SU-DHL-6 (cell line): ENCODE data around the gene SGPL1.

Source experiments
- H2AFZ ChIP-seq: fragments of 200-600 bp; sonication (generic); 2 replicates; pipeline ENCODE4 v1.6.1; 2014; ENCODE audit warnings: low read depth, mild to moderate bottlenecking, moderate library complexity, mixed read lengths, antibody characterized with exemption, low read length; ENCODE audit not compliant: severe bottlenecking
- H3F3A ChIP-seq: fragments of 200-600 bp; shearing (Covaris generic); 2 replicates; pipeline ENCODE4 v1.6.0; 2016; ENCODE audit warnings: antibody characterized with exemption, mild to moderate bottlenecking; ENCODE audit not compliant: insufficient read depth
- H3K27ac ChIP-seq: fragments of 200-600 bp; sonication (generic); 2 replicates; pipeline ENCODE4 v1.5.1; 2016; ENCODE audit warnings: low read depth, mild to moderate bottlenecking, low read length, moderate library complexity, mixed read lengths
- H3K27me3 ChIP-seq: fragments of 200-600 bp; sonication (generic), shearing (Covaris generic); 2 replicates; pipeline ENCODE4 v1.6.0; 2014; ENCODE audit warnings: mild to moderate bottlenecking, low read length
- H3K36me3 ChIP-seq: fragments of 200-600 bp; sonication (generic); 2 replicates; pipeline ENCODE4 v1.6.1; 2014; ENCODE audit warnings: mild to moderate bottlenecking, low read length, mixed read lengths
- H3K4me2 ChIP-seq: fragments of 300-600, 200-600 bp; shearing (Covaris generic), sonication (generic); 2 replicates; pipeline ENCODE4 v1.6.0; 2014; ENCODE audit warnings: low read length, low read depth, mild to moderate bottlenecking; ENCODE audit not compliant: poor library complexity, severe bottlenecking
- H3K4me3 ChIP-seq: fragments of 200-600 bp; sonication (generic); 2 replicates; pipeline ENCODE4 v1.5.1; 2014; ENCODE audit warnings: antibody characterized with exemption, low read length, mild to moderate bottlenecking, mixed read lengths; ENCODE audit not compliant: insufficient read depth, poor library complexity, severe bottlenecking
- H3K79me2 ChIP-seq: fragments of 200-600 bp; sonication (generic); 2 replicates; pipeline ENCODE4 v1.6.1; 2014; ENCODE audit warnings: mild to moderate bottlenecking, low read length, moderate library complexity; ENCODE audit not compliant: insufficient read depth
- H3K9ac ChIP-seq: fragments of 200-600 bp; sonication (generic); 2 replicates; pipeline ENCODE4 v1.7.0; 2014; ENCODE audit warnings: mild to moderate bottlenecking, low read length
- H3K9me2 ChIP-seq: fragments of 200-600 bp; sonication (generic); replicated peaks from 2 replicates; pipeline ENCODE4 v1.6.1; 2014; ENCODE audit warnings: low read length; ENCODE audit not compliant: insufficient read depth
- H3K9me3 ChIP-seq: fragments of 200-600 bp; sonication (generic); 2 replicates; pipeline ENCODE4 v1.6.1; 2014; ENCODE audit warnings: low read length, mixed read lengths; ENCODE audit not compliant: insufficient read depth
- H4K20me1 ChIP-seq: fragments of 200-600 bp; sonication (generic); 2 replicates; pipeline ENCODE4 v1.6.1; 2014; ENCODE audit warnings: low read depth, mild to moderate bottlenecking, antibody characterized with exemption, low read length, moderate library complexity, mixed read lengths
- EZH2phosphoT487 ChIP-seq: fragments of 200-600 bp; sonication (generic), shearing (Covaris generic); conservative IDR thresholded peaks from 2 replicates; pipeline ENCODE4 v1.6.1; 2018; ENCODE audit warnings: mild to moderate bottlenecking, antibody characterized with exemption, low read length, moderate library complexity, mixed read lengths
- TF ChIP-seq, protein P1 (sequence below): fragments of 200-600 bp; sonication (generic); IDR thresholded peaks from one replicate; pipeline ENCODE4 v1.5.1; 2017; ENCODE audit warnings: antibody characterized with exemption, mild to moderate bottlenecking, low read length, moderate library complexity; ENCODE audit not compliant: insufficient read depth, poor library complexity, severe bottlenecking

SGPL1 gene

DNA sequence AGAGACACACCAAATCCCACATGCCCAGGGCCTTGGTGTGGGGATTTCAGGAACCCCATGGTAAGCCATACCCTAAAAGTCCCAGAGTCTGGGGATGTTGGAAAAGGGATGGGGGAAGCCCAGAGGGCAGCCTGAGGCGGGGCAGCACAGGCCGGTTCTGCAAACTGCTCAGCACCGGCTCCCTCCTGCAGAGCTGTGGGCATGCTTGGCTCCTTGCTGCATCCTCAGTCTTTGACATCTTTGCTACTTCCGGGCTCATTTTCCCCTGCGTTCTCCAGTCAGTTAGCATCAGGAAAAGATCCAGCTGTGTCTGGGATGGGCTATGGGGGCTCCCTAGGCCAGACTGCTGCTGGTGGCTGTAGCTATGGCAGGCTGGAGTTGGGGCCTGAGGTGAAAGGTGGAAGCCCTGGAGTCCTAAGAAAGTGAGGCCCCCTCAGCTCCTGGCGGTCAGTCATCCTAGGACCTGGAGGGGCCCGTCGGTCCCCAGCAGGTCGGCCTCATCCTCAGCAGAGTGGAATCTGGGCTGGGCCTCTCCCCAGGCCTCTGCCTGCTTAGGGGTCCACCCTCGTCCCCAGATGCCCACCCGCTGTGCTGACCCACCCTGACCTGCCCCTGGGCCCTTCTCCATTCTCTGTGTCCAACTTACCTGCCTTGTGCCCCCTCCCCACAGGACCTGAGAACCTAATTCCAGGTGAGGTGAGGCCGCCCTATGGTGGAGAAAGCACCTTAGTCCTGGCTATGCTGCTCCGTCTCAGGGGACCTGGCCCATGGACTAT is 39.9 kb upstream of the SGPL1 start:
- H3K79me2 ChIP-seq = no peaks in the 10 kb centered on the region
- H4K20me1 ChIP-seq = no peaks in the 10 kb centered on the region
- no peak overlapping the region for H3K9ac ChIP-seq
- no peak overlapping the region for H2AFZ ChIP-seq
- no peaks in the 10 kb centered on the region for H3K9me3 ChIP-seq
- H3K4me3 ChIP-seq = no peak overlapping the region
- H3K36me3 ChIP-seq = no peaks in the 10 kb centered on the region
- no peak overlapping the region for H3K4me2 ChIP-seq
- H3K27me3 ChIP-seq = no peaks in the 10 kb centered on the region; the same call in 1 of the 2 replicates
- no peaks in the 10 kb centered on the region for H3F3A ChIP-seq
- no peak overlapping the region for H3K27ac ChIP-seq
- TF ChIP-seq, protein P1, sequence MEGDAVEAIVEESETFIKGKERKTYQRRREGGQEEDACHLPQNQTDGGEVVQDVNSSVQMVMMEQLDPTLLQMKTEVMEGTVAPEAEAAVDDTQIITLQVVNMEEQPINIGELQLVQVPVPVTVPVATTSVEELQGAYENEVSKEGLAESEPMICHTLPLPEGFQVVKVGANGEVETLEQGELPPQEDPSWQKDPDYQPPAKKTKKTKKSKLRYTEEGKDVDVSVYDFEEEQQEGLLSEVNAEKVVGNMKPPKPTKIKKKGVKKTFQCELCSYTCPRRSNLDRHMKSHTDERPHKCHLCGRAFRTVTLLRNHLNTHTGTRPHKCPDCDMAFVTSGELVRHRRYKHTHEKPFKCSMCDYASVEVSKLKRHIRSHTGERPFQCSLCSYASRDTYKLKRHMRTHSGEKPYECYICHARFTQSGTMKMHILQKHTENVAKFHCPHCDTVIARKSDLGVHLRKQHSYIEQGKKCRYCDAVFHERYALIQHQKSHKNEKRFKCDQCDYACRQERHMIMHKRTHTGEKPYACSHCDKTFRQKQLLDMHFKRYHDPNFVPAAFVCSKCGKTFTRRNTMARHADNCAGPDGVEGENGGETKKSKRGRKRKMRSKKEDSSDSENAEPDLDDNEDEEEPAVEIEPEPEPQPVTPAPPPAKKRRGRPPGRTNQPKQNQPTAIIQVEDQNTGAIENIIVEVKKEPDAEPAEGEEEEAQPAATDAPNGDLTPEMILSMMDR = no peak
- no peak for TF ChIP-seq EZH2phosphoT487
- H3K9me2 ChIP-seq = no peaks in the 10 kb centered on the region

DNA sequence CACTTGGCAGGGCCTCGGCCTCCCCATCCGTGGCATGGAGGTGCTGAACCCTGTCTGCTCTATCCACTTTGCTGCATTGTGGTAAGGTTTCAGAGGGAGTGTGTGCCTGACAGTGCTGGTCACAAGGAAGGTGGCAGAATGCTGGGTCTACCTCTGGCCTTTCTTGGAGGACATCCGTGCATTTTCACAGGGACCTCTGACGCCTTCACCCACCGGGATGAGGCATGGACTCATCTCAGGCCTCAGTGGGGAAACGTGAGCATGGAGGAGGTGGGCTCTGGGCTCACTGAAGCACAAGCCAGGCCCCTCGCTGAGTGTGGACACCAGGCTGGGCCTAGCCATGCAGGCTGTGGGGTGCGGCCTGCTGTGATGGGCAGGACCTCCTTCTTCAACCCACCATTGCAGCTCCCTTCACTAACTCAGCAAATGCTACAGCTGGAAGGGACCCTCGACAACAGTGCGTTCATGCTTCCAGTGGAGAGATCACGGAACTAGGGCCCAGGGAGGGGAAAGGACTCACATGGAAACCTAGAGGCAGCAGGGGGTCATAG is 39.2 kb upstream of the SGPL1 start:
- H3K79me2 ChIP-seq = no peaks in the 10 kb centered on the region

DNA sequence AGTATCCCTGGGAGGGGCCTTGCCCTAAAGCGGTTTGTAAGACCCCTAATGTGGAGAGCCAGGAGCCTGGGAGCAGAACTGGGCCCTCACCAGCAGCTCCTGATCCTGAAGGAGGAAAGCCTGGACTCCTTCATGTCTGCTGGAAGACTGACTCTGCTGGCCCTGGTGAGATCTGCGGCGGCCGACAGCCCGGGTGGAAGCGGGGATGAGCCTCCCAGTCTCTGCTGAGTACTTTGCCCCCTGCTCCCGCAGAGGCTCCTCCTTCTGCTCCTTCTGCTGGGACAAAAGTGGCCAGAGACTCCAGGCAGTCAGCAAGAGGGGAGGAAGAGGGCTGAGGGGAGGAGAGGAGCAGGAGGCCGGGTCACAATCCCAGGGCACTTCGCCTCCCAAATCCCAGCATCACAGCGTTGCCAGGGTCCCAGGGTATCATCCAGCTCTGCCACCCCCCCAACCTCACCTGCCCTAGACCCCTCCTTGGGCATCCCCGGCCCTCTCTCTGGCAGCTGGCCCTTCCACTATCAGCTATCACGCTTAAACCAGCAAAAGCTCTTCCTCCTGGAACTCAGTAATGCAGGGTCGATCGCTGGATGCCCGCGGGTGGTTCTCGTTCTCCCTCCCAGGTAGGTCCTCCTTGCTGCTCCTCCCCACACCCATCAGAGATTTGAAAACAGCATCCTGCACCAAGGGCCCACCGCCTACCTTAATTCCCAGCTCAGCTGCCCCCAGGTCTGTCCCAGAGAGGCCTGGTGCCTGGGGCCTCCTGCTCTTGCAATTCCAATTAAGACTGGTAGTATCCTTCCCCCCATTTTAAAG is 38.5 kb upstream of the SGPL1 start:
- no peak for TF ChIP-seq EZH2phosphoT487
- TF ChIP-seq, protein P1 = no peak
- Histone ChIP-seq H3K79me2 (no peaks in the 10 kb centered on the region), H3K27me3 (no peaks in the 10 kb centered on the region), H3K36me3 (no peaks in the 10 kb centered on the region), H3K9me3 (no peaks in the 10 kb centered on the region), H3K4me2 (no peak overlapping the region), H3K9me2 (no peaks in the 10 kb centered on the region), H3K9ac (no peak overlapping the region), H3K27ac (no peak overlapping the region), H4K20me1 (no peaks in the 10 kb centered on the region), H2AFZ (no peak overlapping the region), H3K4me3 (no peak overlapping the region), H3F3A (no peaks in the 10 kb centered on the region)

More for the DNA sequence above, 39.2 kb upstream of the SGPL1 start:
- no peak overlapping the region for H2AFZ ChIP-seq
- no peaks in the 10 kb centered on the region; the same call in 1 of the 2 replicates for H3K27me3 ChIP-seq
- no peaks in the 10 kb centered on the region for H3K9me2 ChIP-seq
- no peak overlapping the region for H3K9ac ChIP-seq
- H3K9me3 ChIP-seq = no peaks in the 10 kb centered on the region
- H3K4me3 ChIP-seq = no peak overlapping the region
- no peak overlapping the region for H3K4me2 ChIP-seq
- H3K36me3 ChIP-seq = no peaks in the 10 kb centered on the region
- no peaks in the 10 kb centered on the region for H3F3A ChIP-seq
- H4K20me1 ChIP-seq = no peaks in the 10 kb centered on the region
- no peak overlapping the region for H3K27ac ChIP-seq
- TF ChIP-seq, protein P1 = no peak
- no peak for TF ChIP-seq EZH2phosphoT487
